HepG2 (cell line): ENCODE results near the gene DCAF8. TPM values are rescaled to one million over a fixed set of nuclear protein-coding genes. Genes with fewer than 3 reads are reported as not detected.

ENCODE experiments used
- ATAC-seq: fragments of 200-7000 bp; cut with Tn5 transposase; 3 replicates; pipeline ENCODE4 v1.9.1; 2020; ENCODE audit warnings: mild to moderate bottlenecking, moderate library complexity
- Bru-seq: library from RNA; stranded (reverse); fragments of 400-500 nt; gene quantifications from one replicate; lab custom pipeline; 2021; lab: Mats Ljungman, UMichigan
- BruChase-seq, 2 experiments: library from RNA; stranded (reverse); fragments of 400-500 nt; gene quantifications; one replicate each; lab custom pipeline; 2021; lab: Mats Ljungman, UMichigan
- BruUV-seq: library from RNA; stranded (reverse); fragments of 400-500 nt; replicated peaks from 2 replicates; lab custom pipeline; 2021; lab: Mats Ljungman, UMichigan
- CTCF ChIA-PET: fragments of 300-600 bp; formaldehyde crosslinking; extraction: SDS; loops from one replicate; lab custom pipeline; 2021; ENCODE audit warnings: low total read pairs, inconsistent platforms, low intra/inter-chr PET ratio; lab: Yijun Ruan, JAX
- POLR2A ChIA-PET: fragments of 350-600 bp; sonication (Branson Sonifier 250); formaldehyde crosslinking; loops from one replicate; lab custom pipeline; 2020; ENCODE audit warnings: antibody characterized with exemption, inconsistent platforms; lab: Yijun Ruan, JAX
- DNase-seq: peaks from one replicate; pipeline ENCODE4 v3.0.0-alpha.2; 2015; ENCODE audit warnings: low spot score
- FAIRE-seq: peaks from 3 replicates; lab custom pipeline; 2011; peaks lifted over from hg19 to GRCh38; lab: Jason Lieb, UNC
- H2AFZ ChIP-seq: one replicate; pipeline ENCODE4 v1.6.1; 2011; ENCODE audit warnings: low read length, inconsistent platforms
- H3K27ac ChIP-seq: fragments of 300-600 bp; 3 replicates; pipeline ENCODE4 v1.8.0; 2011; ENCODE audit warnings: mixed run types, mild to moderate bottlenecking, mixed read lengths, low read length, inconsistent platforms; ENCODE audit not compliant: insufficient read depth; ENCODE audit errors: extremely low read length
- H3K27me3 ChIP-seq, 2 experiments: fragments of 200-600 bp in 1 of 2; 2 replicates in 1 of 2; 3 replicates in 1 of 2; pipeline versions ENCODE4 v1.6.0 to v1.8.0; 2011; ENCODE audit warnings: low read length in 2 of 2, mild to moderate bottlenecking in 2 of 2, moderate library complexity in 2 of 2, inconsistent platforms in 1 of 2; ENCODE audit not compliant: insufficient read depth in 2 of 2, control insufficient read depth in 1 of 2
- H3K36me3 ChIP-seq, 2 experiments: fragments of 200-600 bp in 1 of 2; replicated peaks in 1 of 2; 2 replicates in 1 of 2; 3 replicates in 1 of 2; pipeline versions ENCODE4 v1.5.1 to v1.8.0; 2011; ENCODE audit warnings: low read length in 2 of 2, inconsistent platforms in 1 of 2; ENCODE audit not compliant: insufficient read depth in 2 of 2, control insufficient read depth in 1 of 2
- H3K4me1 ChIP-seq: 2 replicates; pipeline ENCODE4 v1.5.1; 2012; ENCODE audit warnings: low read length, inconsistent platforms; ENCODE audit not compliant: insufficient read depth
- H3K4me2 ChIP-seq: 2 replicates; pipeline ENCODE4 v1.6.0; 2011; ENCODE audit warnings: low read depth, low read length, inconsistent platforms
- H3K4me3 ChIP-seq, 3 experiments: fragments of 200-600 bp in 1 of 3; sonication (generic), shearing (Covaris generic) in 1 of 3; replicated peaks in 1 of 3; 2 replicates each; pipeline ENCODE4 v1.5.1; 2011 to 2016; ENCODE audit warnings: low read length in 3 of 3, inconsistent platforms in 2 of 3, low read depth in 2 of 3, mild to moderate bottlenecking in 2 of 3, control low read depth in 1 of 3, mixed read lengths in 1 of 3; ENCODE audit not compliant: insufficient read depth in 1 of 3
- H3K79me2 ChIP-seq: one replicate; pipeline ENCODE4 v1.6.1; 2011; ENCODE audit warnings: low read length, inconsistent platforms; ENCODE audit not compliant: insufficient read depth
- H3K9ac ChIP-seq: 2 replicates; pipeline ENCODE4 v1.6.0; 2011; ENCODE audit warnings: mild to moderate bottlenecking, low read depth, low read length, inconsistent platforms; ENCODE audit not compliant: insufficient read depth
- H3K9me3 ChIP-seq: 2 replicates; pipeline ENCODE4 v1.5.1; 2012; ENCODE audit warnings: mild to moderate bottlenecking, low read length
- H4K20me1 ChIP-seq: 2 replicates; pipeline ENCODE4 v1.6.0; 2011; ENCODE audit warnings: inconsistent platforms, mild to moderate bottlenecking, low read length, moderate library complexity; ENCODE audit not compliant: insufficient read depth
- ARID4A ChIP-seq: sonication (generic); formaldehyde crosslinking; IDR thresholded peaks from 2 replicates; pipeline ENCODE4 v1.5.0; 2020; ENCODE audit warnings: mild to moderate bottlenecking, missing genetic modification reagents, borderline replicate concordance
- HNF4A ChIP-seq: sonication (generic); formaldehyde crosslinking; IDR thresholded peaks from 2 replicates; pipeline ENCODE4 v1.4.0; 2020; ENCODE audit warnings: missing genetic modification reagents
- IKZF1 ChIP-seq: fragments of 450-650 bp; IDR thresholded peaks from 2 replicates; pipeline ENCODE4 v1.7.1; 2016
- KLF15 ChIP-seq: sonication (generic); formaldehyde crosslinking; IDR thresholded peaks from 2 replicates; pipeline ENCODE4 v1.8.1; 2023; ENCODE audit warnings: borderline replicate concordance, mild to moderate bottlenecking, inconsistent platforms, missing genetic modification reagents, mixed read lengths
- NFYC ChIP-seq: IDR thresholded peaks from 2 replicates; pipeline ENCODE4 v1.6.1; 2016; ENCODE audit warnings: missing genetic modification reagents, missing compliant biosample characterization
- SP2 ChIP-seq: sonication (generic); formaldehyde crosslinking; IDR thresholded peaks from 2 replicates; pipeline ENCODE4 v1.5.1; 2020; ENCODE audit warnings: mild to moderate bottlenecking, missing genetic modification reagents
- ZNF256 ChIP-seq: sonication (generic); formaldehyde crosslinking; conservative IDR thresholded peaks from 2 replicates; pipeline ENCODE4 v1.4.0; 2020; ENCODE audit warnings: missing genetic modification reagents
- ZNF331 ChIP-seq: sonication (generic); formaldehyde crosslinking; IDR thresholded peaks from 2 replicates; pipeline ENCODE4 v1.4.0; 2020; ENCODE audit warnings: missing genetic modification reagents
- ZNF335 ChIP-seq: sonication (generic); formaldehyde crosslinking; IDR thresholded peaks from 2 replicates; pipeline ENCODE4 v1.4.0; 2020; ENCODE audit warnings: missing genetic modification reagents
- ZNF34 ChIP-seq: sonication (generic); formaldehyde crosslinking; IDR thresholded peaks from 2 replicates; pipeline ENCODE4 v1.4.0; 2020; ENCODE audit warnings: mild to moderate bottlenecking, missing genetic modification reagents, borderline replicate concordance
- ZNF350 ChIP-seq: sonication (generic); formaldehyde crosslinking; IDR thresholded peaks from 2 replicates; pipeline ENCODE4 v1.4.0; 2020; ENCODE audit warnings: mild to moderate bottlenecking, low read depth, missing genetic modification reagents, borderline replicate concordance
- ZNF660 ChIP-seq: sonication (generic); formaldehyde crosslinking; IDR thresholded peaks from 2 replicates; pipeline ENCODE4 v1.5.1; 2020; ENCODE audit warnings: mild to moderate bottlenecking, low read depth, missing genetic modification reagents, borderline replicate concordance
- ZSCAN20 ChIP-seq: sonication (generic); formaldehyde crosslinking; IDR thresholded peaks from 2 replicates; pipeline ENCODE4 v1.4.0; 2020; ENCODE audit warnings: missing genetic modification reagents, mild to moderate bottlenecking, borderline replicate concordance
- WGBS: methylation state at CpG from one replicate; pipeline ENCODE4 v1.1.6; 2017; ENCODE audit warnings: low lambda C conversion rate; 5-methylcytosine and 5-hydroxymethylcytosine counted together
- in situ Hi-C: cut with HindIII; loops from 2 replicates; pipeline ENCODE4 v1.10.0; 2017; ENCODE audit warnings: low pct_unique_long_range_greater_than_20kb; ENCODE audit not compliant: extremely low pct_ligation_motif_present
- intact Hi-C: fragments of 100-400 bp; cut with micrococcal nuclease; formaldehyde crosslinking; loops from one replicate; pipeline ENCODE4 v1.10.0; 2022; ENCODE audit not compliant: unreplicated experiment
- long read RNA-seq, 2 experiments: library from RNA in 1 of 2; library from polyadenylated mRNA in 1 of 2; stranded (forward) in 1 of 2; unstranded in 1 of 2; transcript quantifications; one replicate each; pipeline ENCODE4 v2.0.0, GENCODE V29; 2019 to 2022
- polyA minus RNA-seq, 3 experiments: library from RNA; depleted of rRNA, polyadenylated mRNA; stranded (reverse); fragments of >200 nt; gene quantifications; 2 replicates each; pipeline ENCODE4 v1.2.3, GENCODE V29; 2011; ENCODE audit warnings: low replicate concordance in 1 of 3
- polyA plus RNA-seq, 8 experiments: library from polyadenylated mRNA; depleted of rRNA in 3 of 8; stranded (reverse) in 7 of 8; unstranded in 1 of 8; fragments of >200 nt; fragmentation: Illumina TruSeq in 4 of 8; extraction: Trizol in 4 of 8; gene quantifications; 2 replicates each; pipeline versions ENCODE4 v1.2.1 to v1.2.3, GENCODE V29; 2011 to 2016; ENCODE audit warnings: low read depth in 4 of 8, missing spikeins in 1 of 8, mixed read lengths in 1 of 8; ENCODE audit not compliant: insufficient read depth in 1 of 8
- total RNA-seq, 5 experiments: library from RNA; depleted of rRNA; stranded (reverse); fragments of >200 nt; fragmentation: Illumina TruSeq; extraction: Trizol; gene quantifications; 2 replicates each; pipeline ENCODE4 v1.2.3, GENCODE V29; 2016; ENCODE audit warnings: low read depth in 1 of 5

Gene DCAF8
- total RNA-seq (2016; rRNA removed; fragmentation: Illumina TruSeq; extraction: Trizol) (52.3 and 79.8 TPM in 2 replicates), polyA plus RNA-seq (2011; rRNA removed) (73.4 and 94.7 TPM in 2 replicates), polyA minus RNA-seq (2011; rRNA and poly(A)+ RNA removed; ENCODE audit: low replicate concordance) (86.3 and 97.5 TPM in 2 replicates), Bru-seq, nascent RNA (percentile 92 among the genes with signal in this experiment), BruChase-seq, experiment 1, labeled RNA remaining after a 6-hour chase (percentile 98 among the genes with signal in this experiment), BruChase-seq, experiment 2, labeled RNA remaining after a 2-hour chase (percentile 98 among the genes with signal in this experiment)
- 17.5 and 18.7 TPM in 2 replicates for total RNA-seq (2016; cell fraction: cytosol; rRNA removed; fragmentation: Illumina TruSeq; extraction: Trizol; ENCODE audit: low read depth)
- total RNA-seq (2016; cell fraction: insoluble cytoplasmic fraction; rRNA removed; fragmentation: Illumina TruSeq; extraction: Trizol): 48.0 and 77.3 TPM in 2 replicates
- 29.8 and 32.3 TPM in 2 replicates for total RNA-seq (2016; cell fraction: membrane; rRNA removed; fragmentation: Illumina TruSeq; extraction: Trizol)
- total RNA-seq (2016; cell fraction: nucleus; rRNA removed; fragmentation: Illumina TruSeq; extraction: Trizol): 139 and 162 TPM in 2 replicates
- 33.1 and 34.2 TPM in 2 replicates for polyA plus RNA-seq (2011; cell fraction: cytosol; rRNA removed)
- polyA plus RNA-seq (2011; cell fraction: nucleus; rRNA removed): 505 and 552 TPM in 2 replicates
- 63.6 and 76.2 TPM in 2 replicates for polyA plus RNA-seq (2012)
- 4.0 and 4.4 TPM in 2 replicates for polyA plus RNA-seq (2016; cell fraction: cytosol; fragmentation: Illumina TruSeq; extraction: Trizol; ENCODE audit: low read depth)
- 34.8 and 37.8 TPM in 2 replicates for polyA plus RNA-seq (2016; cell fraction: insoluble cytoplasmic fraction; fragmentation: Illumina TruSeq; extraction: Trizol; ENCODE audit: low read depth)
- 12.0 and 13.0 TPM in 2 replicates for polyA plus RNA-seq (2016; cell fraction: membrane; fragmentation: Illumina TruSeq; extraction: Trizol; ENCODE audit: low read depth)
- 243 and 251 TPM in 2 replicates for polyA plus RNA-seq (2016; cell fraction: nucleus; fragmentation: Illumina TruSeq; extraction: Trizol; ENCODE audit: insufficient read depth, low read depth)
- 20.5 and 34.4 TPM in 2 replicates for polyA minus RNA-seq (2011; cell fraction: cytosol; rRNA and poly(A)+ RNA removed)
- 227 and 254 TPM in 2 replicates for polyA minus RNA-seq (2011; cell fraction: nucleus; rRNA and poly(A)+ RNA removed)
- long read RNA-seq, experiment 1, full-length matches to known transcripts: 11 of 38 reads
- long read RNA-seq, experiment 1, partial matches to known transcripts: 8 of 38 reads
- long read RNA-seq, experiment 1, other reads (novel, unspliced or antisense): 19 of 38 reads
- long read RNA-seq, experiment 2, full-length matches to known transcripts: 8 of 82 reads
- long read RNA-seq, experiment 2, partial matches to known transcripts: 17 of 82 reads
- long read RNA-seq, experiment 2, other reads (novel, unspliced or antisense): 57 of 82 reads

GRCh38 chr1:160261893-160262794 is at the start of gene DCAF8:
Gene DCAF8 (minus strand): TSS chr1:160262549. CDS start chr1:160244008, 18,541 bp downstream.
- no peak within 1 kb of the TSS for H2AFZ ChIP-seq
- peak within 1 kb of the TSS; percentile 79 to 100 (median 100) for H3K4me3 ChIP-seq
- intact Hi-C loops (loop anchor here (2.0 kb wide), 1 partner anchor 23 kb away; the partner anchor contains the start of gene PEX19), in situ Hi-C loops (no loop called here)
- 0 out of 2 replicates have a peak, but pooled peaks cover 8% of the 10 kb centered on the region for H4K20me1 ChIP-seq
- POLR2A ChIA-PET: interaction anchor here (0.9 to 3.7 kb wide), 24 partner anchors 8 to 216 kb away, joined by 3 to 42 read pairs (median 5); partner anchors contain the start of genes CASQ1, IGSF8, KCNJ10 and PEX19
- no peaks in the 10 kb centered on the region for H3K9me3 ChIP-seq
- FAIRE-seq: peak; percentile 93
- WGBS: under 1% methylated on average over 35 of the region's 67 CpGs
- H3K36me3 ChIP-seq: no peaks in the 10 kb centered on the region; a peak in 1 of 5 replicates
- H3K27ac ChIP-seq: peak within 1 kb of the TSS; percentile 95
- peaks cover 49% of the 10 kb centered on the region for H3K4me1 ChIP-seq
- peak; percentile 94 for DNase-seq
- peaks cover 43% of the 10 kb centered on the region for H3K79me2 ChIP-seq
- peak within 1 kb of the TSS; percentile 99 for H3K9ac ChIP-seq
- peak; percentile 94 for ATAC-seq
- H3K27me3 ChIP-seq: no peaks in the 10 kb centered on the region; a peak in 1 of 5 replicates
- BruUV-seq: TSS peak; percentile 61
- CTCF ChIA-PET: no interaction called here
- peak within 1 kb of the TSS; percentile 83 for H3K4me2 ChIP-seq
- TF ChIP-seq ZNF660 (no peak), NFYC (CRISPR knock-in tag) (peak; percentile 41), ZSCAN20 (CRISPR knock-in tag) (no peak), IKZF1 (no peak), ZNF331 (peak; percentile 65), ZNF256 (CRISPR knock-in tag) (peak; percentile 59; the same call in 1 of the 2 replicates), HNF4A (CRISPR knock-in tag) (peak; percentile 3; the same call in 1 of the 2 replicates), ZNF335 (no peak), ZNF34 (CRISPR knock-in tag) (no peak), ZNF350 (CRISPR knock-in tag) (peak; percentile 94; the same call in 1 of the 2 replicates), SP2 (no peak; the same call in 1 of the 2 replicates), KLF15 (CRISPR knock-in tag) (peak; percentile 89; the same call in 1 of the 2 replicates), ARID4A (CRISPR knock-in tag) (peak; percentile 94)
